Measurements from ENCODE around the gene SLC4A7. TPM values are rescaled to one million over a fixed set of nuclear protein-coding genes. Genes with fewer than 3 reads are reported as not detected.

SLC4A7 gene
- total and polyA plus RNA-seq, 7 donors = 1.4 to 26.6 (median 13.3) TPM

GRCh38 chr3:27486336-27486735 lies 2.2 kb upstream of the SLC4A7 start:
- no peaks in the 10 kb centered on the region for H3K9me3 ChIP-seq
- no peaks in the 10 kb centered on the region for H3K36me3 ChIP-seq (ENCODE audit: insufficient read depth in 1 of 2, low read depth in 1 of 2)
- no peak for DNase-seq
- peak overlapping the region; percentile 56 for H3K27ac ChIP-seq
- intact Hi-C loops (cut with DNase I) = loop anchor here in 1 of 2 donors (10.0 kb wide), 1 partner anchor 148 kb away; no protein-coding TSS in a partner anchor
- ATAC-seq = peak in 2 of 4 donors; percentile 10 to 34
- H3K27me3 ChIP-seq (ENCODE audit: insufficient read depth in 3 of 3, low read length in 2 of 3) = no peaks in the 10 kb centered on the region
- WGBS, 3 donors = 39 to 51% (median 46%) methylated on average over 7 of the region's 7 CpGs
- H3K4me1 ChIP-seq = peaks cover 18% of the 10 kb centered on the region
- H3K4me3 ChIP-seq = no peak overlapping the region
- TF ChIP-seq CTCF (IDR thresholded peaks at IDR 0.05) = no peak

GRCh38 chr3:27485866-27486265 lies 1.7 kb upstream of the SLC4A7 start:
- WGBS, 3 donors = 34 to 52% (median 35%) methylated on average over 5 of the region's 5 CpGs
- Histone ChIP-seq H3K36me3 (ENCODE audit: insufficient read depth in 1 of 2, low read depth in 1 of 2) (no peaks in the 10 kb centered on the region), H3K9me3 (no peaks in the 10 kb centered on the region), H3K4me1 (peaks cover 20% of the 10 kb centered on the region), H3K4me3 (no peak overlapping the region), H3K27me3 (ENCODE audit: insufficient read depth in 3 of 3, low read length in 2 of 3) (no peaks in the 10 kb centered on the region), H3K27ac (peak overlapping the region; percentile 90)
- ATAC-seq (peak in 2 of 4 donors; percentile 54 to 63), DNase-seq (no peak)
- TF ChIP-seq CTCF (IDR thresholded peaks at IDR 0.05) = no peak
- intact Hi-C loops (cut with DNase I) = loop anchor here in 1 of 2 donors (10.0 kb wide), 1 partner anchor 149 kb away; no protein-coding TSS in a partner anchor

GRCh38 chr3:27483117-27484014 lies 818 bp downstream of the SLC4A7 start:
- peaks cover 25% of the 10 kb centered on the region for H3K4me1 ChIP-seq
- 1% methylated on average over 48 to 75 of the region's 75 CpGs for WGBS, 3 donors
- no peak for TF ChIP-seq CTCF (IDR thresholded peaks at IDR 0.05)

GRCh38 chr3:27479806-27480543 lies 4.2 kb downstream of the SLC4A7 start:
- DNase-seq (no peak), ATAC-seq (no peak)
- TF ChIP-seq CTCF (IDR thresholded peaks at IDR 0.05) = no peak
- Histone ChIP-seq H3K36me3 (ENCODE audit: insufficient read depth in 1 of 2, low read depth in 1 of 2) (no peaks in the 10 kb centered on the region), H3K27me3 (ENCODE audit: insufficient read depth in 3 of 3, low read length in 2 of 3) (no peaks in the 10 kb centered on the region), H3K4me3 (no peak overlapping the region), H3K4me1 (peaks cover 22% of the 10 kb centered on the region), H3K27ac (no peak overlapping the region), H3K9me3 (no peaks in the 10 kb centered on the region)
- intact Hi-C loops (cut with DNase I) = loop anchor here (5.0 to 10.0 kb wide), 2 partner anchors 152 to 155 kb away; no protein-coding TSS in a partner anchor
- WGBS, 3 donors = 93 to 100% (median 97%) methylated on average over 2 of the region's 2 CpGs

More at GRCh38 chr3:27483117-27484014, 818 bp downstream of the SLC4A7 start:
- peak overlapping the region; percentile 90 for H3K27ac ChIP-seq
- peak overlapping the region; percentile 90 for H3K4me3 ChIP-seq
- no peaks in the 10 kb centered on the region for H3K36me3 ChIP-seq (ENCODE audit: insufficient read depth in 1 of 2, low read depth in 1 of 2)
- DNase-seq (peak; percentile 59 to 64), ATAC-seq (peak in 2 of 4 donors; percentile 7 to 14)
- H3K9me3 ChIP-seq = no peaks in the 10 kb centered on the region
- no peaks in the 10 kb centered on the region for H3K27me3 ChIP-seq (ENCODE audit: insufficient read depth in 3 of 3, low read length in 2 of 3)
- intact Hi-C loops (cut with DNase I) = loop anchor here (5.0 to 10.0 kb wide), 2 partner anchors 149 to 151 kb away; no protein-coding TSS in a partner anchor
